Mesendoderm (in vitro differentiated cells): ENCODE results near the gene SF3B6. TPM values are rescaled to one million over a fixed set of nuclear protein-coding genes. Genes with fewer than 3 reads are reported as not detected.

ENCODE experiments used
- DNase-seq: peaks from one replicate; pipeline ENCODE4 v3.0.0; 2013
- H2AK5ac ChIP-seq: 2 replicates; pipeline ENCODE4 v1.6.1; 2013; ENCODE audit warnings: low read length, inconsistent platforms
- H2BK120ac ChIP-seq: 2 replicates; pipeline ENCODE4 v1.6.1; 2013; ENCODE audit warnings: low read depth, mild to moderate bottlenecking, low read length, moderate library complexity, mixed read lengths
- H2BK15ac ChIP-seq: replicated peaks from 2 replicates; pipeline ENCODE4 v1.6.1; 2013; ENCODE audit warnings: low read depth, mild to moderate bottlenecking, moderate library complexity
- H2BK5ac ChIP-seq: 2 replicates; pipeline ENCODE4 v1.6.1; 2013; ENCODE audit warnings: low read length, inconsistent platforms
- H3K18ac ChIP-seq: 2 replicates; pipeline ENCODE4 v1.6.1; 2013; ENCODE audit warnings: mild to moderate bottlenecking, low read length, mixed read lengths
- H3K23ac ChIP-seq: one replicate; pipeline ENCODE4 v1.6.1; 2013; ENCODE audit warnings: low read length
- H3K27ac ChIP-seq: 2 replicates; pipeline ENCODE4 v1.5.1; 2013; ENCODE audit warnings: low read depth, mild to moderate bottlenecking, inconsistent platforms, low read length, moderate library complexity
- H3K27me3 ChIP-seq: 2 replicates; pipeline ENCODE4 v1.6.1; 2013; ENCODE audit warnings: low read length, control low read depth, mild to moderate bottlenecking, inconsistent platforms; ENCODE audit not compliant: insufficient read depth, poor library complexity
- H3K36me3 ChIP-seq: 2 replicates; pipeline ENCODE4 v1.6.1; 2013; ENCODE audit warnings: low read length, inconsistent platforms; ENCODE audit not compliant: control insufficient read depth, insufficient read depth
- H3K4ac ChIP-seq: one replicate; pipeline ENCODE4 v1.6.1; 2013; ENCODE audit warnings: low read depth, mild to moderate bottlenecking, low read length, moderate library complexity
- H3K4me1 ChIP-seq: 2 replicates; pipeline ENCODE4 v1.6.1; 2013; ENCODE audit warnings: low read depth, low read length, inconsistent platforms; ENCODE audit not compliant: control insufficient read depth
- H3K4me2 ChIP-seq: 2 replicates; pipeline ENCODE4 v1.6.1; 2013; ENCODE audit warnings: low read length
- H3K4me3 ChIP-seq: 2 replicates; pipeline ENCODE4 v1.5.1; 2013; ENCODE audit warnings: mild to moderate bottlenecking, low read length
- H3K56ac ChIP-seq: one replicate; pipeline ENCODE4 v1.6.1; 2013; ENCODE audit warnings: low read length
- H3K79me1 ChIP-seq: 2 replicates; pipeline ENCODE4 v1.6.1; 2013; ENCODE audit warnings: low read length, inconsistent platforms
- H3K79me2 ChIP-seq: 2 replicates; pipeline ENCODE4 v1.6.1; 2013; ENCODE audit warnings: mild to moderate bottlenecking, low read length; ENCODE audit not compliant: control insufficient read depth, insufficient read depth
- H3K9ac ChIP-seq: 2 replicates; pipeline ENCODE4 v1.6.1; 2013; ENCODE audit warnings: low read length, inconsistent platforms
- H4K5ac ChIP-seq: one replicate; pipeline ENCODE4 v1.6.1; 2013; ENCODE audit warnings: low read length
- H4K8ac ChIP-seq: one replicate; pipeline ENCODE4 v1.6.1; 2013; ENCODE audit warnings: low read depth, mild to moderate bottlenecking, control low read depth, low read length, moderate library complexity
- WGBS: extraction: QIAGEN DNeasy Blood & Tissue Kit; methylation state at CpG from one replicate; pipeline ENCODE4 v1.1.7; 2013; ENCODE audit warnings: low lambda C conversion rate, missing lambda C conversion rate; ENCODE audit not compliant: insufficient coverage; ENCODE audit errors: extremely low coverage; 5-methylcytosine and 5-hydroxymethylcytosine counted together
- small RNA-seq: library from polyadenylated mRNA; stranded (forward); fragments of <200 nt; extraction: miRNeasy Mini kit (QIAGEN cat#:217004); gene quantifications from one replicate; pipeline ENCODE3, GENCODE V24; 2013; ENCODE audit not compliant: insufficient read depth

Gene SF3B6

GRCh38 chr2:24017711-24018110, 58.4 kb downstream of the SF3B6 start:
- DNase-seq = no peak
- H3K27me3 ChIP-seq = no peaks in the 10 kb centered on the region
- no CpG with 5 or more reads among the region's 8 CpGs for WGBS

More at GRCh38 chr2:24017711-24018110, 58.4 kb downstream of the SF3B6 start:
- H3K18ac ChIP-seq = no peak overlapping the region
- H2AK5ac ChIP-seq = no peak overlapping the region
- H3K23ac ChIP-seq = no peak overlapping the region
- no peak overlapping the region for H2BK15ac ChIP-seq
- H3K79me2 ChIP-seq = no peaks in the 10 kb centered on the region
- no peak overlapping the region for H3K4me2 ChIP-seq
- no peaks in the 10 kb centered on the region for H3K36me3 ChIP-seq
- H3K56ac ChIP-seq = no peak overlapping the region
- no peaks in the 10 kb centered on the region for H3K4me1 ChIP-seq
- no peaks in the 10 kb centered on the region for H3K79me1 ChIP-seq
- no peak overlapping the region for H4K8ac ChIP-seq
- H4K5ac ChIP-seq = no peak overlapping the region
- H3K27ac ChIP-seq = no peak overlapping the region
- no peak overlapping the region for H3K4ac ChIP-seq
- no peak overlapping the region for H2BK5ac ChIP-seq
- no peak overlapping the region for H3K9ac ChIP-seq
- H3K4me3 ChIP-seq = no peak overlapping the region
- no peak overlapping the region for H2BK120ac ChIP-seq

Small RNAs within 50 kb of the gene (small RNA-seq; reads per million reads assigned to genes)
- not detected for gene RNU6-370P
